ENCODE results near the gene ZDHHC14.

ZDHHC14 gene

DNA sequence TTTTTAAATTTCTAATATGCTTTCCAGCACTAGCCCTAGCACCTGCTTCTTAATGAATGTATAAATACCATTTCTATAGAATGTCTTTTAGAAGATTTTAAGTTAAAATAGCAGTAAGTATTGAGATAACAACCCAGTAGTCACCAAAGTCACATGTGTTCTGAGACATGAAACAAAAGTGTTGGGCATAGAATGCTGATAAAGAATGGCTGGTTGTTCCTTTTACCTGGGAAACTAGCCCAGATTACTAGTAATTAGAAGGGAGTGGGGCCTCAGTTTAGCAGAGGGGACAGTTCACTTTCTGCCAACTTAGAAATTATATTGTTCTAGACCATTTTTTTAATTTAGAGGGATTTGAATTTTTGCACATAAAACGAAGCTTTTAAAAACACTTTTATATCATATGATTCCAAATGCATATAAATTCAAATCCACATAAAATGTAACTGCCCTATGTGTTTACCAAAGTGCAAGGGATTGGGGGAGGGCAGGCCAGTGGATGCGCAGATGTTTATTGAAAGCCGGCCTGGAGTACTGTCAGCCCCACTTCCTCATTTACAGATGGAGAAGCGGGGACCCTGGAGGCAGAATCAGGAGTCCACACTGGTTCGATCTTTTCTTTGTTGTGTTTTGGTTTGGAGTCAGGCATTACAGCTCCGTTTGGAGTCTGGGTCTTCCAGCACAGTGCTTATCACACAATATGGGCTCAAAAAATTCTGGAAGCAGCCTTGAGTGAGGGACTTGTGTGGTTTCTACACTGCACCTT lies 139.8 kb downstream of the ZDHHC14 start:
- H3K36me3 ChIP-seq = no peaks in the 10 kb centered on the region
- no peak for DNase-seq
- H3K27me3 ChIP-seq = no peaks in the 10 kb centered on the region
- intact Hi-C loops (cut with DNase I; ENCODE audit: low total_unique reads) = no loop called here
- TF ChIP-seq, protein P1, sequence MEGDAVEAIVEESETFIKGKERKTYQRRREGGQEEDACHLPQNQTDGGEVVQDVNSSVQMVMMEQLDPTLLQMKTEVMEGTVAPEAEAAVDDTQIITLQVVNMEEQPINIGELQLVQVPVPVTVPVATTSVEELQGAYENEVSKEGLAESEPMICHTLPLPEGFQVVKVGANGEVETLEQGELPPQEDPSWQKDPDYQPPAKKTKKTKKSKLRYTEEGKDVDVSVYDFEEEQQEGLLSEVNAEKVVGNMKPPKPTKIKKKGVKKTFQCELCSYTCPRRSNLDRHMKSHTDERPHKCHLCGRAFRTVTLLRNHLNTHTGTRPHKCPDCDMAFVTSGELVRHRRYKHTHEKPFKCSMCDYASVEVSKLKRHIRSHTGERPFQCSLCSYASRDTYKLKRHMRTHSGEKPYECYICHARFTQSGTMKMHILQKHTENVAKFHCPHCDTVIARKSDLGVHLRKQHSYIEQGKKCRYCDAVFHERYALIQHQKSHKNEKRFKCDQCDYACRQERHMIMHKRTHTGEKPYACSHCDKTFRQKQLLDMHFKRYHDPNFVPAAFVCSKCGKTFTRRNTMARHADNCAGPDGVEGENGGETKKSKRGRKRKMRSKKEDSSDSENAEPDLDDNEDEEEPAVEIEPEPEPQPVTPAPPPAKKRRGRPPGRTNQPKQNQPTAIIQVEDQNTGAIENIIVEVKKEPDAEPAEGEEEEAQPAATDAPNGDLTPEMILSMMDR (IDR thresholded peaks at IDR 0.05) = no peak
- no peaks in the 10 kb centered on the region for H3K9me3 ChIP-seq
- H3K4me1 ChIP-seq = no peaks in the 10 kb centered on the region
- H3K27ac ChIP-seq = no peak overlapping the region
- no peak overlapping the region for H3K4me3 ChIP-seq

DNA sequence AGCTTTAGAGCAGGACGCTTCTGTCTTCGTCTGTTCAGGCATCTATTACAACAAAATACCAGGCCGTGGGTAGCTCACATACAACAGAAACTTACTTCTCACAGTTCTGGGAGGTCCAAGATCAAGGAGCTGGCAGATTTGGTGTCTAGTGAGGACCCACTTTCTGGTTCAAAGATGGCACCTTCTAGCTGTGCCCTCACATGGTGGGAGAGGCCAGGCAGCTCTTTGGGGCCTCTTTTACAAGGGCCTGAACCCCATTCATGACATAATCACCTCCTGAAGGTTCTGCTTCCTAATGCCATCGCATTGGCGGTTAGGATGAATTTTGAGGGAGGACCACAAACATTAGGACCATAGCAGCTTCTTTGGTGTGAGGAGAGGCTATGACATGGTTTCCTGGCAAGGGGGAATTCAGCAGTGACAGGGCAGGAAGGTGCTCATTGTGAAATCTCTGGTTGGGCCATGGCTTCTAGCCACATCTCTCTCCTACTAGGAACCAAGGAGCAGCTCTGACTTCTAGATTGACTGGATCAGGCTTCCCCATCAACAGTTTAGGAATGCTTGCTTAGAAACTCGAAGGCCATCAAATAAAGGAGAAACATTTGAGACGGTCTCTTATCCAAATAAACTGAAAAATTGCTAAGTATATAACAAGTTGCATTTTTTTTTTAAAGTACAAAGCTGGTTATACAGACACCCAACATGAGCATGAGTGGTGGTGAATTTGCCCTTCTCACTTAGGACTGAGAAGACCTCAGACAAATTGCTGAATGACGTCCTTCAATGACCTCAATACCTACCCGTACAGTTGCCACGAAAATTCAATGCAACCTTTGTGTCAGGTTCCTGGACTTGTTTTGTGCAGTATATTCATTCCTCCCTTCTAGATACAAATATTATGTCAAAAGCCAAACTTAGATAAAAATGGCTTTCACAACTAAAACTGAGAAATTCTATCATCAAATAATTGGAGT lies 140.7 kb downstream of the ZDHHC14 start:
- no peak overlapping the region for H3K27ac ChIP-seq
- H3K4me3 ChIP-seq = no peak overlapping the region
- no peaks in the 10 kb centered on the region for H3K36me3 ChIP-seq
- H3K4me1 ChIP-seq = peaks cover 0 to 6% (median 2%) of the 10 kb centered on the region in 4 donors
- DNase-seq = no peak
- no peaks in the 10 kb centered on the region for H3K9me3 ChIP-seq
- H3K27me3 ChIP-seq = no peaks in the 10 kb centered on the region
- intact Hi-C loops (cut with DNase I; ENCODE audit: low total_unique reads) = no loop called here
- TF ChIP-seq, protein P1 (IDR thresholded peaks at IDR 0.05) = no peak

DNA sequence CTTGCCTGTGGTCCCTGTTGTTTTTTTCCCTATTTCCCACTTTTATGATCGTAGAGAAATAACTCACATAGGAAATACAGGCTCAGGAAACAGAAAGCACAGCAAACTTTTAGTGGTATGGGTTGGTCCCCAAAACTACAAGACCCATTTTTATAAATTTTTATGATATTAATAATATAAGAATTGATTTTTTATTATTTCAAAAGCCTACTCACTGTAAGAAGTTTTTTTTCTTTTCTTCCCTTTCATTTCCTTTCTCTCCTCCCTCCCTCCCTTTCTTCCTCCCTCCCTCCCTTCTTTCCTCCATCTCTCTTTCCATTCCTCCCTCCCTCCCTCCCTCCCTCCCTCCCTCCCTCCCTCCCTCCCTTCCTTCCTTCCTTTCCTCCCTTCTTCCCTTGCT lies 141.5 kb downstream of the ZDHHC14 start:
- no peaks in the 10 kb centered on the region for H3K36me3 ChIP-seq
- no peaks in the 10 kb centered on the region for H3K27me3 ChIP-seq
- TF ChIP-seq, protein P1 (IDR thresholded peaks at IDR 0.05) = no peak
- peaks cover 0 to 14% (median 9%) of the 10 kb centered on the region in 4 donors for H3K4me1 ChIP-seq
- intact Hi-C loops (cut with DNase I; ENCODE audit: low total_unique reads) = no loop called here
- no peak overlapping the region for H3K4me3 ChIP-seq
- H3K9me3 ChIP-seq = no peaks in the 10 kb centered on the region
- no peak overlapping the region for H3K27ac ChIP-seq
- no peak for DNase-seq

DNA sequence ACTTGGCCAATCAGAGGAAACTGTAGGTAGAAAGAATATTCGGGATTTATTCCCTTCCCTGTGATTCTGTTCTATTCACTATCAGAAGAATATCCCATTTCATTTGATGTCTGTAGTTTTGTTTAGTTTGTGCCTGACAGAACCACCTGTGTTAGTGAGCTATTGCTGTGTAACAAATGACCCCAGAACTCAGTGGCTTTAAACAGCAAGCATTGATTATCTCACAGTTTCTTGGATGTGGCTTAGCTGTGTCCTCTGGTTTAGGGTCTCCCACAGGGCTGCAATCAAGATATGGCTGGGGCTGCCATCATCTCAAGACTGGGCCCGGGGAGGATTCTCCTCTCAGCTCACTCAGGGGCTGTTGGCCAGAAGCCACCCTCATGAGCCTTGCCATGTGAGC lies 143.7 kb downstream of the ZDHHC14 start:
- Histone ChIP-seq H3K36me3 (no peaks in the 10 kb centered on the region), H3K27me3 (no peaks in the 10 kb centered on the region), H3K4me1 (peaks cover 0 to 37% (median 24%) of the 10 kb centered on the region in 4 donors), H3K4me3 (no peak overlapping the region), H3K27ac (no peak overlapping the region), H3K9me3 (no peaks in the 10 kb centered on the region)
- intact Hi-C loops (cut with DNase I; ENCODE audit: low total_unique reads) = no loop called here
- TF ChIP-seq, protein P1 (IDR thresholded peaks at IDR 0.05) = no peak
- no peak for DNase-seq

DNA sequence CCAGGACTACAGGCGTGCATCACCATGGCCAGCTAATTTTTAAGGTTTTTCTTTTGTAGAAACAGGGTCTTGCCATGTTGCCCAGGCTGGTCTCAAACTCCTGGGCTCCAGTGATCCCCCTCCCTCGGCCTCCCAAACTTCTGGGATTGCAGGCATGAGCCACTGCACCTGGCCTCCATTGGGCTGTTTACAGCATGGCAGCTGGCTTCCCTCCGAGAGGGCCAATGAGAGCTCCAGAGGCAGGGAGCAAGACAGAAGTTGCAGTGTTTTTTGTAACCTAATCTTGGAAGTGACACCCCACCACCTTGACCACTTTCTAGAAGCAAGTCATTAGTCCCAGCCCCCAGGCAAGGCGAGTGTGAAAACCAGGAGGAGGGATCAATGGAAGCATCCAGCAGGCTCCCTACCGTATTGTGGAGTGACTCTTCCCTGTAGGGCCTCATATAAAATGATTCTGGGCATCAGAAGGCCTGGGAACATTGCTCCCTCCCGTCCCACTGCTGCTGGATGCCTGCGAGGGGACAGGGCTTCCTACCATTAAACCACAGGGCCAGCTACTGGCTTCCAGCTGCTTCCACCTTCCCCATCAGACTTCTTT lies 144.4 kb downstream of the ZDHHC14 start:
- H3K4me3 ChIP-seq = no peak overlapping the region
- no peak for DNase-seq
- H3K27me3 ChIP-seq = no peaks in the 10 kb centered on the region
- TF ChIP-seq, protein P1 (IDR thresholded peaks at IDR 0.05) = no peak
- intact Hi-C loops (cut with DNase I; ENCODE audit: low total_unique reads) = no loop called here
- no peak overlapping the region for H3K27ac ChIP-seq
- no peaks in the 10 kb centered on the region for H3K9me3 ChIP-seq
- peaks cover 0 to 41% (median 24%) of the 10 kb centered on the region in 4 donors for H3K4me1 ChIP-seq
- H3K36me3 ChIP-seq = no peaks in the 10 kb centered on the region

Measured in tibial artery (tissue), 4 donors.